ENCODE data around the gene NACC1.
"Not testable (repeated sequence)": the region's sequence is repeated elsewhere in the genome, so short reads cannot be mapped to it uniquely, and the experiment has no call there.

The NACC1 gene

DNA sequence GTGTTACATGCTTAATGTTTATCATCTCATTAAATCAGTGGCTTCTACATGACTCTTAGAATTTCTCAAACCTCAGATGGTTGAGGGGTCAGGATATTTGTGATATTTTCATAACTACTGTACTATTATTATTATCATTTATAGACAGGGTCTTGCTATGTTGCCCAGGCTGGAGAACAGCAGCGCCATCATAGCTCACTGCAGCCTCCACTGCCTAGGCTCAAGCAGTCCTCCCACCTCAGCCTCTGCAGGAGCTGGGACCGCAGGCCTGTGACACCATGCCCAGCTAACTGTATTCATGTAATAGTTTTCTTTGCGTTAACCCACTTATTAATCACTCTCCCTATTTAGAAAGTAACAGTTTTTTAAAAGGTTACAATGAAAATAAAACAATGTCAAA is 41.6 kb downstream of the NACC1 start:
- no peak overlapping the region for H3K4me3 Mint-ChIP-seq
- H3K9me3 Mint-ChIP-seq = no peaks in the 10 kb centered on the region
- intact Hi-C loops (cut with micrococcal nuclease) = loop anchor here (5.0 kb wide), 1 partner anchor 48 kb away; no protein-coding TSS in a partner anchor
- peaks cover 53% of the 10 kb centered on the region for H3K4me1 Mint-ChIP-seq (ENCODE audit: low read depth)
- peaks cover 2% of the 10 kb centered on the region for H3K36me3 Mint-ChIP-seq (ENCODE audit: low read depth)
- H3K27ac Mint-ChIP-seq = no peak overlapping the region
- no peaks in the 10 kb centered on the region for H3K27me3 Mint-ChIP-seq

DNA sequence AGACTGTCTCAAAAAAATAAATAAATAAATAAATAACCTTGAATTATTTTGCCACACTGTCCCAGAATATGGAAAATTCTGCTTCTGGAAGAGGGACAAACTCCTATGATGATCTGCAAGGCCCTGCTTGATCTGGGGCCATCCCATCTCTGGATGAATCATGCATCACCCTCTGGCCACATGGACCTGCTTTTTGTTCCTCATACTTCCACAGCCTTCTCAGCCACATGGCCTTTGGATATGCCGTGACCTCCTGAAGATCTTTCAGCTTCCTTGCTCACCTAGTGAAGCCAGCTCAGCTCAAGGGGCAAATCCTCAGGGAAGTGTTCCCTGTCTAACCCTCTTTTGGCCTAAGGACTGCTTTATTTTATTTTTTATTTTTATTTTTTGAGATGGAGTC is 42.5 kb downstream of the NACC1 start:
- H3K4me1 Mint-ChIP-seq (ENCODE audit: low read depth) = peaks cover 52% of the 10 kb centered on the region
- H3K4me3 Mint-ChIP-seq = no peak overlapping the region
- H3K9me3 Mint-ChIP-seq = no peaks in the 10 kb centered on the region
- H3K36me3 Mint-ChIP-seq (ENCODE audit: low read depth) = no peaks in the 10 kb centered on the region
- H3K27ac Mint-ChIP-seq = no peak overlapping the region
- H3K27me3 Mint-ChIP-seq = no peaks in the 10 kb centered on the region
- intact Hi-C loops (cut with micrococcal nuclease) = loop anchor here (5.0 kb wide), 1 partner anchor 47 kb away; no protein-coding TSS in a partner anchor

DNA sequence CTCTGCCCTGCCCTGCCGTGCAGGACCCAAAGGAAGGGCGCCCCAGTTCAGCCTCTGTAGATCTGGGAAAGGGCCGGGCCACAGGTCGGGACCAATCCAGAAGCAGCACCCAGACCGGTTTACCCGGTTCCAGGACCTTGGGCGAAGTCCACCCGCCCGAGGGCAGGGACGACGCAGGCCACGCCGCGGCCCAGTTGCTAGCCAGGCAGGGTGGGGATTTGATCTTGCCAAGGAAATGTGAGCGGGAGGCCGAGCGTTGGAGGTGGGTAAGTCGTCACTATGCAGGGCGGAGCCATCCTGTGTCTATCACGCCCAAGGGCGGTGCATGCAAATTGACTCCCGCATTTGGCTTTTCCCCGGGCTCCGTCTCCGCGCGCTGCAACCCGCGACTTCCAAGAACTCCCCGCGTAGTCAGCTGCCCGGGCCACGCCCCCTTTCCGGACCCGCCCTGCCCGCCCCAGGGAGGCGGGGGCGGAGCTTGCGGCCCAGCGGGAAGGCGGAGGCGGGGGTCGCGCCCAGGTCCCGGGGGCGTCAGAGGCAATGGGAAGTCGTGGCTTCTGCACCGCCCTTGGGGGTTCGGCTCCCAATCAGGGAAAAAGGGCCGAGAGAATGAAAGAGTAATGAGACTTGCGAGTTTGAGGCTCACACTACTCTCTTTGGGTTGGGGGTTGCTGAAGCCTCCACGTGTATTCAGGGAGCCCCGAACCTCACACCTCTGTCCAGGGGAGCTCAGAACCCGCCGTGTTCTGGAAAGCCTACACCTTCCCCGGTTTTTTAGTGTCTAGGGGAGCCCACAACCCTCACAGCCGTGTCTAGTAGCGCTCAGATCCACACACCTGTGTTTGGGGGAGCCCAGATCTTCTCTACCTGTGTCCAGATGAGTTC is 44.9 kb downstream of the NACC1 start:
- H3K27ac Mint-ChIP-seq = peak overlapping the region; percentile 88
- H3K36me3 Mint-ChIP-seq (ENCODE audit: low read depth) = no peaks in the 10 kb centered on the region
- H3K4me3 Mint-ChIP-seq = peak overlapping the region; percentile 63
- peaks cover 51% of the 10 kb centered on the region for H3K4me1 Mint-ChIP-seq (ENCODE audit: low read depth)
- intact Hi-C loops (cut with micrococcal nuclease) = loop anchor here (1.0 to 5.0 kb wide), 2 partner anchors 9 to 44 kb away; no protein-coding TSS in a partner anchor
- no peaks in the 10 kb centered on the region for H3K27me3 Mint-ChIP-seq
- H3K9me3 Mint-ChIP-seq = no peaks in the 10 kb centered on the region

DNA sequence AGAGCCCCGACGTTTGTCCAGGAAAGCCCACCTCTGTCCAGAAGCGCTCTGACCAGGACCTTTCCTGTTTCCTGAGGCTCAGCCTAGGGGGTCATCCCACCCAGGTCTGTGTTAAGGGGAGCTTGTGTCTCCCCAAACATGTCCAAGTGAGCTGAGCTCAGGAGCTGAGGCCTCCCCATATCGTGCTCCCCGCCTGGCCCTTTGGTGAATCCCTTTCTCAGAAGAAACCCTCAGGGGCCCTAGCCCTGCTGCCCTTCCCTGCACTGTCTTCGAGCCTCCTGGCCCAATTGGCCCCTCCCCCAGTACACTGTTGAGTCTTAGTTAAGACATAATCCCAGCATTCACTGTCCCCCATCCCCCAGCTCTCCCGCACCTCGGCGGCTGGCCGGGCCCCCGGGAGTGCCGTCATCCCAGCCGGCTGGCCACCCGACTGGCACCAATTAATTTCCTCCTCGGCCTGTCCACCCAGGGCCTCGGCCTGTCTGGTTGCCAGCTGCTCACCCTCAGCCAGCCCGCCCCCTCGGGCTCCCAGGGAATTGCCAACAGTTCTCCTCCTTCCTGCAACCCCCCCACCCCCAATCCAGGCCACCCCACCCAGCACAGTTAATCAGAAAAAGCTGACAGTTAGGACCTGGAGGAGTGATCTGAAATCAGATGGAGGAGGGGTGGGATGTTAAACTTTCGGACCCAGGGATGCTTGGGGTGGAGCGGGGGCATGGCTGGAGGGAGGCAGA is 45.7 kb downstream of the NACC1 start:
- H3K4me1 Mint-ChIP-seq (ENCODE audit: low read depth) = peaks cover 54% of the 10 kb centered on the region

DNA sequence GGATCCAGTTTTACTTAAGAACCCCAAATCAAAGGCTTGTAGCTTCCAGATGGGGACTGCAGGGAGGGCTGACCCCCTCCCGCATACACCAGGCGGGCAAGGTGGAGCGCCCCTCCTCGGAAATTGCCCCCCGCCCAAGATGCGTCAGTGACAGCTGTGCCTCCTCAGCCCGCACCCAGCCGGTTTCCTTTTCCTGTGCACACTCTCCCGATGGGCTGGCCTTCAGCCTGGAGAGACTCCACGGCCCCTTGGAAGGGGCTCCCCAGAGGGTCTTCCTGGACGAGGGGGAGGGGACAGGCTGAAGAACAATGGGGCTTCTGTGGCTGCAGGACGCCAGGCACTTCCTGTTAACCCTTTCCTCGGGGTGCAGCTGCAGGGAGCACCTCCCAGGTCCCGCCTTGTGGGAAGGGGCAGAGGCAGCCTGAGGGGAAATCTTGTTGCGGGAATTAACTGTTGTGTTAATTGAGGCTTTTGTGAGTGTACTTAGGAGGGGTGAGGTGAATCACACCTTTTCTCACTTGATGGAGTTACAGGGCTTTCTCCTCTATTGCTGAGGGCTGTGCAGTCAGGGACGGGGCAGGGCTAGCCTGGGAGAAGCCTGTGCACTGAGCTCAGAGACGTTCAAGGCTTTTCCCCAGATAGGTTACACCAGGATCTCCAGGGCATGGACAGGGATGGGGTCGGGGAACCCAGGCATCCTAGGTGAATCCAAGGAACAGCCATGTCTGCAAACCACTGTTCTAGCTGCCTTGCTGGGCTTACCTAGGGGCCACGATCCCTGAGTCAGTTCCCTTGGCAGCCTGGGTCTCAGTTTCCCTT is 46.5 kb downstream of the NACC1 start:
- Mint-ChIP-seq H3K27ac (peak overlapping the region; percentile 88), H3K9me3 (no peaks in the 10 kb centered on the region), H3K4me3 (peak overlapping the region; percentile 37), H3K27me3 (no peaks in the 10 kb centered on the region), H3K36me3 (ENCODE audit: low read depth) (no peaks in the 10 kb centered on the region), H3K4me1 (ENCODE audit: low read depth) (peaks cover 62% of the 10 kb centered on the region)
- intact Hi-C loops (cut with micrococcal nuclease) = loop anchor here (5.0 kb wide), 1 partner anchor 43 kb away; no protein-coding TSS in a partner anchor

More for the DNA sequence above, 45.7 kb downstream of the NACC1 start:
- Mint-ChIP-seq H3K9me3 (no peaks in the 10 kb centered on the region), H3K4me3 (peak overlapping the region; percentile 63), H3K27ac (peak overlapping the region; percentile 88), H3K27me3 (no peaks in the 10 kb centered on the region), H3K36me3 (ENCODE audit: low read depth) (no peaks in the 10 kb centered on the region)
- intact Hi-C loops (cut with micrococcal nuclease) = loop anchor here (1.0 to 5.0 kb wide), 2 partner anchors 9 to 44 kb away; no protein-coding TSS in a partner anchor

DNA sequence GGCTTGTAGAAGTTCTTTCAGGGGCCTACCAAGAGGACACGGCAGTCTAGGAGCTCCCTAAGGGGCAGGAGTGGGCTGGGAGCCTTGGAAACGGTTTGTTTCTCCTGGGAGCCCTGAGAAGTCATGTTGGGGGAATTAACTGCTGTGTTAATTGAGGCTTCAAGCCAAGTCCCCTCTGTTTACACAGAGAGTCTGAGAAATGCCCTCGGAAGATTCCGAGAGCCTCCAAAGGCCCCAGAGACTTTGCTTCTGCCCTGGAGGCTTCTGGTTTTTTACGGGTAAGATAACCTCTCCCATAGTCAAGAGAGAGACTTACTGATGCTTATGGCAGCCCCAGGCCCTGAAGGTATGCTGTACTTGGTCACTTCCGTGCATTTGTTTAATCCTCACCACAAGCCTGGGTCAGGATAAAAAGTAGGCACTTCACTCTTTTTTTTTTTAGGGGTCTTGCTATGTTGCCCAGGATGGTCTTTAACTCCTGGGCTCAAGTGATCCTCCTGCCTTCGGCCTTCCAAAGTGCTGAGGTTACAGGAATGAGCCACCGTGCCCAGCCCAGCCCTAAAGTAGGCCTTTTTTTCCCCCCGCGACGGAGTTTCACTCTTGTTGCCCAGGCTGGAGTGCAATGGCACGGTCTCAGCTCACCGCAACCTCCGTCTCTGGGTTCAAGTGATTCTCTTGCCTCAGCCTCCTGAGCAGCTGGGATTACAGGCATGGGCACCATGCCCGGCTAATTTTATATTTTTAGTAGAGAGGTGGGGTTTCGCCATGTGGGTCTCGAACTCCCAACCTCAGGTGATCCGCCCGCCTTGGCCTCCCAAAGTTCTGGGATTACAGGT is 47.3 kb downstream of the NACC1 start:
- H3K27ac Mint-ChIP-seq = peak overlapping the region; percentile 88
- no peaks in the 10 kb centered on the region for H3K27me3 Mint-ChIP-seq
- H3K4me1 Mint-ChIP-seq (ENCODE audit: low read depth) = peaks cover 70% of the 10 kb centered on the region
- intact Hi-C loops (cut with micrococcal nuclease) = no loop called here
- no peaks in the 10 kb centered on the region for H3K9me3 Mint-ChIP-seq
- H3K36me3 Mint-ChIP-seq (ENCODE audit: low read depth) = no peaks in the 10 kb centered on the region
- H3K4me3 Mint-ChIP-seq = no peak overlapping the region

DNA sequence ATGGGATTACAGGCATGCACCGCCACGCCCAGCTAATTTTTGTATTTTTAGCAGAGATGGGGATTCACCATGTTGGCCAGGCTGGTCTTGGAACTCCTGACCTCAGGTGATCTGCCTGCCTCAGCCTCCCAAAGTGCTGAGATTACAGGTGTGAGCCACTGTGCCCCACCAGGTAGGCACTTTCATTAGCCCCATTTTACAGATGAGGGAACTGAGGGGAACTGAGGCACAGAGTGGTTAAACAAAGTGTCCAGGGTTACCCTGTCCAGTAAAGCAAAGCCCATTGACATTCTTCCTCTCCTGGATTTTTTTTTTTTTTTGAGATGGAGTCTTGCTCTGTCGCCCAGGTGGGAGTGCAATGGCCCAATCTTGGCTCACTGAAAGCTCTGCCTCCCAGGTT is 48.1 kb downstream of the NACC1 start:
- H3K9me3 Mint-ChIP-seq; H3K4me3 Mint-ChIP-seq; intact Hi-C loops (cut with micrococcal nuclease); H3K27me3 Mint-ChIP-seq; H3K36me3 Mint-ChIP-seq (ENCODE audit: low read depth): not testable (repeated sequence)
- Mint-ChIP-seq H3K27ac (peak overlapping the region; percentile 77), H3K4me1 (ENCODE audit: low read depth) (peaks cover 74% of the 10 kb centered on the region)

DNA sequence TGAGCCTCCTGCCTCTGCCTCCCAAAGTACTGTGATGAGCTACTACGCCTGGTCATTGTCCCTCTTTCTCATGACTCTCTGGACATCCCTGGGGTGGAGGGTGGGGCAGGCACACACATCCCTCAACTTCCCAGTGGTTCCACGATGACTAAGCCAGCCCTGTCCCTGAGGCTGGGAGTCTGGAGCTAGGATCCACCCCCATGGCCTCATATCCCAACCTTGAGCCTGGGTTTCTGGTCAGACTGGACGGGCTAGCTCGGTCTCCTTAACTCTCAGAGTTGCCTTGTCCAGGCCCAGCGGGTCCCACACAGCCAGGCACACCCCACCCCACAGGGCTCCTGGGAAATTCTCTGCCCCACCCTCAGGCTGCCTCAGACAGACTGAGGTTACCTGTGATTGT is 51.7 kb downstream of the NACC1 start:
- H3K4me3 Mint-ChIP-seq = no peak overlapping the region
- H3K4me1 Mint-ChIP-seq (ENCODE audit: low read depth) = peaks cover 79% of the 10 kb centered on the region
- no peaks in the 10 kb centered on the region for H3K9me3 Mint-ChIP-seq
- intact Hi-C loops (cut with micrococcal nuclease) = no loop called here
- H3K27ac Mint-ChIP-seq = peak overlapping the region; percentile 77
- H3K36me3 Mint-ChIP-seq (ENCODE audit: low read depth) = no peaks in the 10 kb centered on the region
- H3K27me3 Mint-ChIP-seq = no peaks in the 10 kb centered on the region

DNA sequence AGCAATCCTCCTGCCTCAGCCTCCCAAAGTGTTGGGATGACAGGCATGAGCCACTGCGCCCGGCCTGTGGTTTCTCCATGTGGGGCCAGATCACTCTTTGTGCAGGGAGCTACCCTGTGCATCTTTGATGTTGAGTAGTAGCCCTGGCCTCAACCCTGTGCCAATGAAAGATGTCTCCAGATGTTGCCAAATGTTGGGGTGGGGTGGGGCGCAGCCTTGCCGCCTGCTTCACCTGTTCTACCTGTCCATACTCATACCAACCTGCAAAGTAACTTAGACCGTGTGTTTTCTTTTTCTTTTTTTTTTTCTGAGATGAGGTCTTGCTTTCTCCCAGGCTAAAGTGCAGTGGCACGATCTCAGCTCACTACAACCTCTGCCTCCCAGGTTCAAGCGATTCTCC is 53.1 kb downstream of the NACC1 start:
- Mint-ChIP-seq H3K27ac (peak overlapping the region; percentile 80), H3K4me1 (ENCODE audit: low read depth) (peaks cover 67% of the 10 kb centered on the region), H3K27me3 (no peaks in the 10 kb centered on the region), H3K36me3 (ENCODE audit: low read depth) (no peaks in the 10 kb centered on the region), H3K9me3 (no peaks in the 10 kb centered on the region), H3K4me3 (no peak overlapping the region)
- intact Hi-C loops (cut with micrococcal nuclease) = no loop called here

DNA sequence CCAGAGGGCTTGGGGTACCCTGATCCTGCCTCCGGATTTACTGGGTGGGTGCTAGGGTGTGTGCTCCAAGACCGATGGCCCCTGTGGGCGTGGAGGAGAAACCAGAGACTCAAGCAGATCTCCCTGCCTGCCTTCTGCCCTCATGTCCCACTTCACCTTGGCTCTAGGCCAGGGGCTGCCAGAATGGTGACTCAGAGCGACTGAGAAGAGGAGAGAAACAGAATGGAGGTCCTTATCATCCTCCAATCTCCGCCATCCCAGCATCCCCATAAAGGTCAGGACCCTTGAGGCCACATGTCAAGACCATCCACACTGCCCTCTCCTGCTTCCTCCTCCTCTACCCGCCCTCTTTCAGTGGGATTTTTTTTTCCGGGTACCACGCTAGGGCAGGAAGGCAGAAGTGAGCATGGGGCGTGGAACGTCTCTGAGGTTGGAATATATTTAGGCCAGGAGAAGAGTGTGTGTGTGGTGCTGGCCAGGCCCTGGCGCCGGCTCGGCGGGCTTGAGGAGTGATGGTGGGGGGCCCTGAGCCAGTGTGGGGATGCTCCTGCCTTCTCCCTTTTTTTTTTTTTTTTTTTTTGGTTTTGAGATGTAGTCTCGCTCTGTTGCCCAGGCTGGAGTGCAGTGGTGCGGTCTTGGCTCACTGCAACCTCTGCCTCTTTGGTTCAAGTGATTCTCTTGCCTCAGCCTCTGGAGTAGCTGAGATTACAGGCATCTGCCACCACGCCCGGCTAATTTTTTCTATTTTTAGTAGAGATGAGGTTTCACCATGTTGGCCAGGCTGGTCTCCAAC is 54.5 kb downstream of the NACC1 start:
- intact Hi-C loops (cut with micrococcal nuclease) = loop anchor here (1.0 kb wide), 1 partner anchor 9 kb away; no protein-coding TSS in a partner anchor

DNA sequence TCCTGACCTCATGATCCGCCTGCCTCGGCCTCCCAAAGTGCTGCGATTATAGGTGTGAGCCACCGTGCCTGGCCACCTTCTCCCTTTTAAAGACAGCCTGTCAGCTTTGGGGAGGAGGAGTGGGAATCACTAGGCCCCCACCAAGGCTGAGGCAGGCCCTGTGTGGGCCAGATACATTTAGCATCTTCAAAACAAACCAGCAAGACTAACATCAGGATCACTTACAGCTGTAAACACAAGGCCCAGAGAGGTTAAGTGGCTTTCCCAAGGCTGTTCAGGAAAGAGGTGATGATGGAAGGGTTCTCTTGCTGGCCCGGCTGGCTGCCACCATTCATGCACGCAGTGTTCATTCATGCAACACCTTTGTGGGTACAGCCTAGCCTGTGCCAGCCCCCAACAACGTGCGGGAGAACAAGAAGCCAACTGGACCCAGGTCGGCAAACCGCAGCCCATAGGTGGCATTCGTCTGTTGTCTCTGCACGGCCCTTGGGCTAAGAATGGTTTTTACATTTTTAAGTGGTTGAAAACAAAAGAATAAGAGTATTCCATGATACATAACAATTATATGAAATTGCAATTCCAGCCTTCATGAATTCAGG is 55.2 kb downstream of the NACC1 start:
- Mint-ChIP-seq H3K9me3 (no peaks in the 10 kb centered on the region), H3K4me1 (ENCODE audit: low read depth) (peaks cover 48% of the 10 kb centered on the region)
- intact Hi-C loops (cut with micrococcal nuclease) = no loop called here

More for the DNA sequence above, 54.5 kb downstream of the NACC1 start:
- Mint-ChIP-seq H3K4me1 (ENCODE audit: low read depth) (peaks cover 55% of the 10 kb centered on the region), H3K36me3 (ENCODE audit: low read depth) (no peaks in the 10 kb centered on the region), H3K27me3 (no peaks in the 10 kb centered on the region), H3K27ac (peak overlapping the region; percentile 80), H3K9me3 (no peaks in the 10 kb centered on the region), H3K4me3 (peak overlapping the region; percentile 4)

DNA sequence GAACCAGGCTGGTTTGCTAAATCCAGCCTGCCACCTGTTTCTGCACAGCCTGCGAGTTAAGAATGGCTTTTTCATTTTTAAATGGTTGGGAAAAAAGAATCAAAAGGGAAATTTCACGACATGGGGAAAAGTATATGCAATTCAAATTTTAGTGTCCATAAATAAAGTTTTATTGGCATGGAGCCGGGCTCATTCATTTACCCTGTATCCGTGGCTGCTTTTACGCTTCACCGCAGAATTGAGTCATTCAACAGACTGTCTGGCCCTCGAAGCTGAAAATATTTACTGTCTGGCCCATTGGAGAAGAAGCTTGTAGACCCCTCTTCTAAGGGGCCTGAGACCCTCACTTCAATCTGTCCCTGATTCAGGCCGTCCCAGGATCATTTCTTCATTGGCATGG is 58.3 kb downstream of the NACC1 start:
- no peak overlapping the region for H3K27ac Mint-ChIP-seq
- H3K27me3 Mint-ChIP-seq = no peaks in the 10 kb centered on the region
- intact Hi-C loops (cut with micrococcal nuclease) = no loop called here
- H3K4me3 Mint-ChIP-seq = no peak overlapping the region
- no peaks in the 10 kb centered on the region for H3K9me3 Mint-ChIP-seq
- no peaks in the 10 kb centered on the region for H3K36me3 Mint-ChIP-seq (ENCODE audit: low read depth)
- peaks cover 27% of the 10 kb centered on the region for H3K4me1 Mint-ChIP-seq (ENCODE audit: low read depth)

More for the DNA sequence above, 55.2 kb downstream of the NACC1 start:
- no peak overlapping the region for H3K4me3 Mint-ChIP-seq
- no peaks in the 10 kb centered on the region for H3K36me3 Mint-ChIP-seq (ENCODE audit: low read depth)
- no peaks in the 10 kb centered on the region for H3K27me3 Mint-ChIP-seq
- peak overlapping the region; percentile 80 for H3K27ac Mint-ChIP-seq
